Upper lobe of right lung (tissue), 1 donor: Measurements from ENCODE around the gene JPT1. TPM values are rescaled to one million over a fixed set of nuclear protein-coding genes. Genes with fewer than 3 reads are reported as not detected.
A peak's percentile ranks its signal among the peaks of the same experiment; 100 is the strongest.
"Not testable (repeated sequence)": the region's sequence is repeated elsewhere in the genome, so short reads cannot be mapped to it uniquely, and the experiment has no call there.

ENCODE experiments used
- ATAC-seq: fragments of 200-7000 bp; cut with Tn5 transposase; one replicate; pipeline ENCODE4 v1.9.1; 2020; ENCODE audit warnings: mild to moderate bottlenecking, moderate library complexity
- DNase-seq: peaks from one replicate; pipeline ENCODE4 v3.0.0-alpha.2; 2020
- H3K27ac ChIP-seq: fragments of 200-600 bp; one replicate; pipeline ENCODE4 v1.8.0; 2022
- H3K27me3 ChIP-seq: fragments of 200-600 bp; one replicate; pipeline ENCODE4 v1.8.0; 2022; ENCODE audit warnings: mild to moderate bottlenecking
- H3K36me3 ChIP-seq: fragments of 200-600 bp; one replicate; pipeline ENCODE4 v1.8.0; 2022
- H3K4me1 ChIP-seq: fragments of 200-600 bp; one replicate; pipeline ENCODE4 v1.8.0; 2022
- H3K4me3 ChIP-seq: fragments of 200-600 bp; one replicate; pipeline ENCODE4 v1.8.0; 2022; ENCODE audit warnings: mild to moderate bottlenecking
- H3K9me3 ChIP-seq: fragments of 200-600 bp; one replicate; pipeline ENCODE4 v1.8.0; 2022
- intact Hi-C: fragments of 100-400 bp; cut with DNase I; formaldehyde crosslinking; loops from one replicate; pipeline ENCODE4 v1.11.0; 2022
- total RNA-seq: library from RNA; stranded (reverse); fragmentation: NEBNext Ultra II Directional; extraction: Animal tissue kit (Norgen Biotek cat#: 25700); gene quantifications from one replicate; pipeline ENCODE4 v1.2.1, GENCODE V29; 2021
- TF ChIP-seq, protein P1 (sequence below): fragments of 200-600 bp; IDR thresholded peaks from one replicate; pipeline ENCODE4 v1.8.0; 2022; ENCODE audit warnings: antibody characterized with exemption
- donor health status: DM: no; HTN: yes; CAD: no; lungs with severe emphysema.

JPT1 gene
- total RNA-seq, 1 donor from 2014 or later = 47.8 TPM

DNA sequence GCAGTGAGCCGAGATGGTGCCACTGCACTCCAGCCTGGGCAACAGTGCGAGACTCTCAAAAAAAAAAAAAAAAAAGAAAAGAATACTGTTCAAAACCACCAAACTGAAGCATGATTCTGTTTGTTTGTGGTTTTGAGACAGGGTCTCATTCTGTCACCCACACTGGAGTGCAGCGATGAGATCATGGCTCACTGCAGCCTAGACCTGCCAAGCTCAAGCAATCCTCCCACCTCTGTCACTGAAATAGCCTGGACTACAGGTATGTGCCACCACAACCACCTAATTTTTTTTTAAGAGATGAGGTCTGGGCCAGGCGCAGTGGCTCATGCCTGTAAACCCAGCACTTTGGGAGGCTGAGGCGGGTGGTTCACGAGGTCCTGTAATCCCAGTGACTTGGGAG is 24.1 kb upstream of the JPT1 start:
- H3K36me3 ChIP-seq = peaks cover 59% of the 10 kb centered on the region
- H3K27me3 ChIP-seq = no peaks in the 10 kb centered on the region
- intact Hi-C loops = loop anchor here (10.0 kb wide), 1 partner anchor 114 kb away; no protein-coding TSS in a partner anchor
- TF ChIP-seq, protein P1, sequence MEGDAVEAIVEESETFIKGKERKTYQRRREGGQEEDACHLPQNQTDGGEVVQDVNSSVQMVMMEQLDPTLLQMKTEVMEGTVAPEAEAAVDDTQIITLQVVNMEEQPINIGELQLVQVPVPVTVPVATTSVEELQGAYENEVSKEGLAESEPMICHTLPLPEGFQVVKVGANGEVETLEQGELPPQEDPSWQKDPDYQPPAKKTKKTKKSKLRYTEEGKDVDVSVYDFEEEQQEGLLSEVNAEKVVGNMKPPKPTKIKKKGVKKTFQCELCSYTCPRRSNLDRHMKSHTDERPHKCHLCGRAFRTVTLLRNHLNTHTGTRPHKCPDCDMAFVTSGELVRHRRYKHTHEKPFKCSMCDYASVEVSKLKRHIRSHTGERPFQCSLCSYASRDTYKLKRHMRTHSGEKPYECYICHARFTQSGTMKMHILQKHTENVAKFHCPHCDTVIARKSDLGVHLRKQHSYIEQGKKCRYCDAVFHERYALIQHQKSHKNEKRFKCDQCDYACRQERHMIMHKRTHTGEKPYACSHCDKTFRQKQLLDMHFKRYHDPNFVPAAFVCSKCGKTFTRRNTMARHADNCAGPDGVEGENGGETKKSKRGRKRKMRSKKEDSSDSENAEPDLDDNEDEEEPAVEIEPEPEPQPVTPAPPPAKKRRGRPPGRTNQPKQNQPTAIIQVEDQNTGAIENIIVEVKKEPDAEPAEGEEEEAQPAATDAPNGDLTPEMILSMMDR = no peak
- H3K4me1 ChIP-seq = peaks cover 20% of the 10 kb centered on the region
- DNase-seq (no peak), ATAC-seq (no peak)
- H3K27ac ChIP-seq = no peak overlapping the region
- H3K9me3 ChIP-seq = no peaks in the 10 kb centered on the region
- H3K4me3 ChIP-seq = no peak overlapping the region

DNA sequence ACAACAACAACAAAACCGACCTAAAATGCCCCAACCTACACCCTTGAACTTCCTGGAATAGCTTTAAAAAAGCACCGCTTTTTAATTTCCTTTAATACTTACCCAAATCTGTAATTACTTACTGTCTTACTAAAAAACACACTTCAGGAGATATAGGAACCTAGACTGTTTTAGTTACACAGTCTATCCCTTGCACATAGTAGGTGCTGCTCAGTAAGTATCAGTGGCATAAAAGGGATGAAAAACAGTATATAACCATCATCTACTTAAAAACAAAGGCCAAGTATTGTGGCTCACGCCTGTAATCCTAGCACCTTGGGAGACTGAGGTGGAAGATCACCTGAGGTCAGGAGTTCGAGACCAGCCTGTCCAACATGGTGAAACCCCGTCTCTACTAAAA is 22.3 kb upstream of the JPT1 start:
- intact Hi-C loops = loop anchor here (10.0 kb wide), 1 partner anchor 112 kb away; no protein-coding TSS in a partner anchor
- Histone ChIP-seq H3K9me3 (no peaks in the 10 kb centered on the region), H3K36me3 (peaks cover 78% of the 10 kb centered on the region), H3K27me3 (no peaks in the 10 kb centered on the region), H3K4me3 (no peak overlapping the region), H3K4me1 (peaks cover 21% of the 10 kb centered on the region), H3K27ac (no peak overlapping the region)
- ATAC-seq = no peak
- TF ChIP-seq, protein P1 = no peak
- DNase-seq = no peak

DNA sequence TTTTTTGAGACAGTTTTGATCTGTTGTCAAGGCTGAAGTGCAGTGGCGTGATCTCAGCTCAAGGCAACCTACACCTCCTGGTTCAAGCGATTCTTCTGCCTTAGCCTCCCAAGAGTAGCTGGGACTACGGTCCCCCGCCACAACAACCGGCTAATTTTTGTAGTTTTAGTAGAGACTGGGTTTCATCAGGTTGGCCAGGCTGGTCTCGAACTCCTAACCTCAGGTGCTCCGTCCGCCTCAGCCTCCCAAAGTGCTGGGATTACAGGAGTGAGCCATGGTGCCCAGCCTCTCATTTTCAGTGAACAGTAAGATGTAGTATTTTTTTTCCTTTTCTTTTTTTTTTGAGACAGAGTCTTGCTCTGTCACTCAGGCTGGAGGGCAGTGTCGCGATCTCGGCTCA is 20.7 kb upstream of the JPT1 start:
- H3K4me3 ChIP-seq = no peak overlapping the region
- intact Hi-C loops = loop anchor here (5.0 to 10.0 kb wide), 2 partner anchors 63 to 110 kb away; no protein-coding TSS in a partner anchor
- TF ChIP-seq, protein P1 = no peak
- DNase-seq (no peak), ATAC-seq (no peak)
- H3K27ac ChIP-seq = no peak overlapping the region
- H3K27me3 ChIP-seq = no peaks in the 10 kb centered on the region
- peaks cover 7% of the 10 kb centered on the region for H3K4me1 ChIP-seq
- no peaks in the 10 kb centered on the region for H3K9me3 ChIP-seq
- H3K36me3 ChIP-seq = peaks cover 91% of the 10 kb centered on the region

DNA sequence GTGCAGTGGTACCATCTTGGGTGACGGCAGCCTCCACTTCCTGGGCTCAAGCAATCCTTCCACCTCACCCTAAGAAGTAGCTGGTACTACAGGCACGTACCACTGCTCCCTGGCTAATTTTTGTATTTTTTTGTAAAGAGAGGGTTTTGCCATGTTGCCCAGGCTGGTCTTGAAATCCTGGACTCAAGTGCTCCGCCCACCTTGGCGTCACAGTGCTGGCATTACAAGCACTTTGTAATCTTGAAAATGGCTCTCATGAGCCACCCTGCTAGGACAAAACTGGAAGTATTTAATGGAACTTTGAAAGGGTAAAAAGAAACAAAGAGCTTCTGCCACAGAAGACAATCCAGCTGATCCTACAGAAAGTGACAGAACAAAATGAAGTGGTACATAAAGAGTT is 19.2 kb upstream of the JPT1 start:
- no peaks in the 10 kb centered on the region for H3K9me3 ChIP-seq
- intact Hi-C loops = loop anchor here (5.0 to 10.0 kb wide), 2 partner anchors 61 to 109 kb away; no protein-coding TSS in a partner anchor
- no peaks in the 10 kb centered on the region for H3K27me3 ChIP-seq
- TF ChIP-seq, protein P1 = no peak
- DNase-seq (no peak), ATAC-seq (no peak)
- peaks cover 90% of the 10 kb centered on the region for H3K36me3 ChIP-seq
- H3K4me3 ChIP-seq = no peak overlapping the region
- H3K4me1 ChIP-seq = peaks cover 4% of the 10 kb centered on the region
- H3K27ac ChIP-seq = peak overlapping the region; percentile 6

DNA sequence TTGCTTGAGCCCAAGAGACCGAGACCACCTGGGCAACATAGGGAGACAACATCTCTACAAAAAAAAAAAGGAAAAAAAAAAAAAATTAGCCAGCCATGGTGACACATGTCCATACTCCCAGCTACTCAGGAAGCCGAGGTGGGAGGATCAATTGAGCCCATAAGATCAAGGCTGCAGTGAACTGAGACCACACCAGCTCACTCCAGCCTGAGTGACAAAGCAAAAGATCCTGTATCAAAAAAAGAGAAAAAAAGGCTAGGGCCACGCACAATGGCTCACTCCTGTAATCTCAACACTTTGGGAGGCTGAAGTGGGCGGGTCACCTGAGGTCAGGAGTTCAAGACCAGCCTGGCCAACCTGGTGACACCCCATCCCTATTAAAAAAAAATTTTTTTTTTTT is 14.7 kb upstream of the JPT1 start:
- no peak for ATAC-seq
- Histone ChIP-seq H3K4me1 (peaks cover 4% of the 10 kb centered on the region), H3K27ac (no peak overlapping the region), H3K36me3 (peaks cover 85% of the 10 kb centered on the region), H3K9me3 (no peaks in the 10 kb centered on the region), H3K27me3 (no peaks in the 10 kb centered on the region), H3K4me3 (no peak overlapping the region)
- TF ChIP-seq, protein P1 = no peak
- DNase-seq = no peak
- intact Hi-C loops = no loop called here

DNA sequence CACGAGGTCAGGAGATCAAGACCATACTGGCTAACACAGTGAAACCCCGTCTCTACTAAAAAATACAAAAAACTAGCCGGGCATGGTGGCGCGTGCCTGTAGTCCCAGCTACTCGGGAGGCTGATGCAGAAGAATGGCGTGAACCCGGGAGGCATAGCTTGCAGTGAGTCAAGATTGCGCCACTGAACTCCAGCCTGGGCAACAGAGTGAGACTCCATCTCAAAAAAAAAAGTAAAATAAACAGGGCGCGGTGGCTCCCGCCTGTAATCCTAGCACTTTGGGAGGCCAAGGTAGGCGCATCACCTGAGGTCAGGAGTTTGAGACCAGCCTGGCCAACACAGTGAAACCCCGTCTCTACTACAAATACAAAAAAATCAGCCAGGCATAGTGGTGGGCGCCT is 10.3 kb upstream of the JPT1 start:
- H3K9me3 ChIP-seq, ATAC-seq, H3K4me3 ChIP-seq, H3K4me1 ChIP-seq, H3K27ac ChIP-seq, DNase-seq, intact Hi-C loops, H3K27me3 ChIP-seq: not testable (repeated sequence)
- peaks cover 52% of the 10 kb centered on the region for H3K36me3 ChIP-seq
